HEK293T (cell line): ENCODE results near the gene OPALIN.

Experiments
- CTCF ChIA-PET: fragments of 350-600 bp; formaldehyde crosslinking; extraction: SDS; loops from one replicate; lab custom pipeline; 2021; ENCODE audit warnings: antibody characterized with exemption, inconsistent platforms; lab: Yijun Ruan, JAX
- POLR2A ChIA-PET: fragments of 350-600 bp; formaldehyde crosslinking; extraction: SDS; loops from one replicate; lab custom pipeline; 2020; ENCODE audit warnings: antibody characterized with exemption, inconsistent platforms; lab: Yijun Ruan, JAX
- DNase-seq: peaks from one replicate; pipeline ENCODE4 v3.0.0; 2012; ENCODE audit warnings: mixed read lengths; ENCODE audit errors: extremely low spot score
- ARNT ChIP-seq: fragments of 450-650 bp; IDR thresholded peaks from 2 replicates; pipeline ENCODE4 v1.6.1; 2017; ENCODE audit warnings: mild to moderate bottlenecking
- BHLHE40 ChIP-seq: fragments of 450-650 bp; IDR thresholded peaks from 2 replicates; pipeline ENCODE4 v1.6.1; 2016; ENCODE audit warnings: mild to moderate bottlenecking, moderate library complexity, borderline replicate concordance
- CTBP1 ChIP-seq: fragments of 450-650 bp; IDR thresholded peaks from 2 replicates; pipeline ENCODE4 v1.6.1; 2016; ENCODE audit warnings: borderline replicate concordance
- ELF4 ChIP-seq: fragments of 450-650 bp; IDR thresholded peaks from 2 replicates; pipeline ENCODE4 v1.6.1; 2017; ENCODE audit warnings: antibody characterized with exemption
- FOXA1 ChIP-seq: fragments of 450-650 bp; IDR thresholded peaks from 2 replicates; pipeline ENCODE4 v1.6.1; 2016; ENCODE audit warnings: mild to moderate bottlenecking
- FOXK2 ChIP-seq: fragments of 450-650 bp; IDR thresholded peaks from 2 replicates; pipeline ENCODE4 v1.6.1; 2016; ENCODE audit warnings: mild to moderate bottlenecking
- FOXM1 ChIP-seq: fragments of 450-650 bp; IDR thresholded peaks from 2 replicates; pipeline ENCODE4 v1.6.1; 2017; ENCODE audit warnings: mild to moderate bottlenecking, borderline replicate concordance
- HDGF ChIP-seq: fragments of 450-650 bp; IDR thresholded peaks from 2 replicates; pipeline ENCODE4 v1.6.1; 2017; ENCODE audit warnings: antibody characterized with exemption, borderline replicate concordance
- L3MBTL2 ChIP-seq: fragments of 450-650 bp; conservative IDR thresholded peaks from 2 replicates; pipeline ENCODE4 v1.6.1; 2016; ENCODE audit warnings: mild to moderate bottlenecking
- LEF1 ChIP-seq: fragments of 450-650 bp; IDR thresholded peaks from 2 replicates; pipeline ENCODE4 v1.6.1; 2017; ENCODE audit warnings: mild to moderate bottlenecking, borderline replicate concordance
- NFRKB ChIP-seq: fragments of 450-650 bp; IDR thresholded peaks from 2 replicates; pipeline ENCODE4 v1.6.1; 2016; ENCODE audit warnings: mild to moderate bottlenecking, moderate library complexity
- SP1 ChIP-seq: fragments of 450-650 bp; IDR thresholded peaks from 2 replicates; pipeline ENCODE4 v1.6.1; 2017
- SUZ12 ChIP-seq: fragments of 450-650 bp; IDR thresholded peaks from 2 replicates; pipeline ENCODE4 v1.6.1; 2016; ENCODE audit warnings: mild to moderate bottlenecking
- TARDBP ChIP-seq: fragments of 450-650 bp; IDR thresholded peaks from 2 replicates; pipeline ENCODE4 v1.6.1; 2016
- ZNF384 ChIP-seq: fragments of 450-650 bp; IDR thresholded peaks from 2 replicates; pipeline ENCODE4 v1.6.1; 2016
- TF ChIP-seq, protein P1 (sequence below): fragments of 450-650 bp; IDR thresholded peaks from 2 replicates; pipeline ENCODE4 v1.6.1; 2016

Gene OPALIN

DNA sequence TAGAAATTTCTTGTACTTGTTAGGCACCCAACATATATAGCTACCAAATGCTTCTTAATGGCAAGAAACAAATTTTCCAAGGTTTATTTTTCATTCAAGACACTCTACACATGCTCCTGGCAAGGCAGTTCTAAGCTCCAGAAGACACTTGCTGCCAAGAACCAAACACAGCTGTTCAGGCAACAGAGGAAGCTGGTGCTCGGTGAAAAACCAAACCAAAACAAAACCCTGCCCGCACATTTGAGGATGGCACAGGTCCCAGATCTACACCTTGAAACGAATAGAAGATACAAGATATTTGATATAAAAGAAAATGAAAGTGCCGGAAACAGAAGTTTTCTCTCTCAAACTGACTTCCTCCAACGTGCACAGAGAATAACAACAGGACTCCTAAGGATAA lies 59.4 kb downstream of the OPALIN start:
- POLR2A ChIA-PET = no interaction called here
- CTCF ChIA-PET = interaction anchor here (0.9 kb wide), 1 partner anchor 70 kb away, joined by 4 read pairs; no protein-coding TSS in a partner anchor
- TF ChIP-seq ELF4 = no peak
- no peak for TF ChIP-seq ZNF384
- TF ChIP-seq SP1 = no peak
- no peak for TF ChIP-seq FOXA1
- no peak for TF ChIP-seq FOXM1
- no peak for TF ChIP-seq HDGF
- TF ChIP-seq, protein P1, sequence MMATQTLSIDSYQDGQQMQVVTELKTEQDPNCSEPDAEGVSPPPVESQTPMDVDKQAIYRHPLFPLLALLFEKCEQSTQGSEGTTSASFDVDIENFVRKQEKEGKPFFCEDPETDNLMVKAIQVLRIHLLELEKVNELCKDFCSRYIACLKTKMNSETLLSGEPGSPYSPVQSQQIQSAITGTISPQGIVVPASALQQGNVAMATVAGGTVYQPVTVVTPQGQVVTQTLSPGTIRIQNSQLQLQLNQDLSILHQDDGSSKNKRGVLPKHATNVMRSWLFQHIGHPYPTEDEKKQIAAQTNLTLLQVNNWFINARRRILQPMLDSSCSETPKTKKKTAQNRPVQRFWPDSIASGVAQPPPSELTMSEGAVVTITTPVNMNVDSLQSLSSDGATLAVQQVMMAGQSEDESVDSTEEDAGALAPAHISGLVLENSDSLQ = no peak
- TF ChIP-seq LEF1 = no peak
- TF ChIP-seq TARDBP = no peak

DNA sequence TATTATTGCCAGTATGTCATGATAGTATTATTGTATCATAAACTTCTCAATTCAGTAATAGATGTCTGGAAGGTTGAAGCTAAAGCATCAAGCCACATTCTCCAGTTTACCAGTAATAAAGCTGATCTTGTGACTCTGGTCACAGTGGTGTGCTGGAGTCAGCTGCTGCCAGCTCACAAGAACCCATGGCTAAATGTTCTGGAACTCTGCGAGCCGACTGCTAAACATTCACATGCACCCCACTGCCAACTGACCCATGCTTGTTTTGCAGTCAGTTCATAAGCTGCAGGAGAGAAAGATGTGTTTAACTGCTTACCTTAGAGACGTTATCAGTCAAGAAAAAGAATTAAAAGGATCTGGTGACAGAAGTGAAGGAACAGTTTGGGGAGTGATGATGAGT lies 60.4 kb downstream of the OPALIN start:
- TF ChIP-seq BHLHE40 (no peak), HDGF (no peak), L3MBTL2 (no peak), NFRKB (no peak), ELF4 (no peak), FOXM1 (no peak), FOXK2 (no peak), LEF1 (no peak)
- TF ChIP-seq, protein P1 = no peak
- POLR2A ChIA-PET = no interaction called here
- CTCF ChIA-PET = no interaction called here
- no peak for DNase-seq

More for the DNA sequence above, 59.4 kb downstream of the OPALIN start:
- no peak for DNase-seq

DNA sequence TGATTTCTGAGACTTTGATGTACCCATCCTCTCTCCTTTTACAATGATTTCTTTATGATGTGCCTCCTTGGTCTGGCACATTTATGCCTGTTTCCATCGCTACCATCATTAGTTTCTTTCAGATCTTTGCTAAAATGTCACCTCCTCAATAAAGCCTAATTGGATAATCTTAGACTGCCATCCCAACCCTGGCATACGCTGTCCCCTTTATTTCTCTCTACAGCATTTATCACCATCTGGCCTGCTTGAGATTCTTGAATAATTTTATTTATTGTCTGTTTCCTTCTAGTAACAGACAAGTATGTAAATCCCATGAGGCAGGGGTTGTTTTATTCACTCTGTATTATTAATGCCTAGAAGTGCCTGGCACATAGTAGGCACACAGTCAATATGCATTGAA lies 61.3 kb downstream of the OPALIN start:
- ChIA-PET CTCF (no interaction called here), POLR2A (no interaction called here)
- DNase-seq = no peak
- TF ChIP-seq ARNT (no peak), L3MBTL2 (no peak), SP1 (no peak), BHLHE40 (no peak), FOXM1 (no peak)

DNA sequence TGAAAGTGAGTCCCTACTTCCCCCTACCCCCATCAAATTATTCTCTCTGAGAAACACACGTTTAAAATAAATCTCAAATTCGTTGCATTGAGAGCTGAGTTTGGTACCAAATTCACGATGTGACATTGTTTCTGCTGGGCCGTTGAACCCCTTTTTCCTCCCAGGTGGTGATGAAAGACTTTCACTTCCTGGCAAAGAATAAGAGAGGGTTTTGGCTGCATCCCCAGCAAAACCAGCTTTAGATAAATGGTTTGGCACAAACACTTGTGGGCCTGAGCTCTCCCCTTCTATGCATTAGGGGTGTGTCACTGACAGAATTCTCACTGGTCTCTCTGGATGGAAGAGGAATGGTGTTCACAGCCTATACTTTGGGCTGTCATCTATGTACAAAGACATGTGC lies 63.3 kb downstream of the OPALIN start:
- ChIA-PET POLR2A (interaction anchor here (0.9 kb wide), 1 partner anchor 166 kb away, joined by 3 read pairs; the partner anchor contains the start of gene ZNF518A), CTCF (interaction anchor here (1.5 to 6.6 kb wide), 2 partner anchors 66 to 278 kb away, joined by 5 to 62 read pairs; no protein-coding TSS in a partner anchor)
- no peak for TF ChIP-seq L3MBTL2
- TF ChIP-seq SUZ12 = no peak
- TF ChIP-seq TARDBP = no peak
- no peak for TF ChIP-seq ELF4
- TF ChIP-seq BHLHE40 = no peak
- TF ChIP-seq CTBP1 = no peak
- no peak for TF ChIP-seq NFRKB
- TF ChIP-seq ZNF384 = no peak
- no peak for TF ChIP-seq FOXA1
- TF ChIP-seq, protein P1 = no peak
- TF ChIP-seq ARNT = no peak
- no peak for TF ChIP-seq FOXM1
- no peak for TF ChIP-seq SP1
- DNase-seq = no peak
